Effector memory CD8-positive, alpha-beta T cell (primary cell): ENCODE results near the gene CAMK1D.
A peak's percentile ranks its signal among the peaks of the same experiment; 100 is the strongest.
"Not testable (repeated sequence)": the region's sequence is repeated elsewhere in the genome, so short reads cannot be mapped to it uniquely, and the experiment has no call there.

Experiments used
- ATAC-seq: fragments of 150-1000 bp; cut with Tn5 transposase; replicated peaks from 2 replicates; pipeline ENCODE4 v1.10.0; 2021; ENCODE audit warnings: mild to moderate bottlenecking, moderate library complexity
- DNase-seq, 3 experiments: peaks; one replicate each; pipeline ENCODE4 v3.0.0; 2021
- H3K27ac Mint-ChIP-seq, 2 donors: one replicate each; pipeline ENCODE4 v1.8.0; 2022; ENCODE audit warnings: mild to moderate bottlenecking in 2 of 2, mixed read lengths in 2 of 2, moderate library complexity in 2 of 2
- H3K27me3 Mint-ChIP-seq, 2 donors: one replicate each; pipeline ENCODE4 v1.8.0; 2022; ENCODE audit warnings: mixed read lengths in 2 of 2
- H3K36me3 Mint-ChIP-seq: one replicate; pipeline ENCODE4 v1.8.0; 2022; ENCODE audit warnings: mild to moderate bottlenecking, moderate library complexity, mixed read lengths; ENCODE audit not compliant: insufficient read depth
- H3K4me1 Mint-ChIP-seq, 2 donors: one replicate each; pipeline ENCODE4 v1.8.0; 2022; ENCODE audit warnings: low read depth in 2 of 2, mixed read lengths in 2 of 2
- H3K4me3 Mint-ChIP-seq, 2 donors: one replicate each; pipeline ENCODE4 v1.8.0; 2022; ENCODE audit warnings: mild to moderate bottlenecking in 2 of 2, mixed read lengths in 2 of 2, moderate library complexity in 2 of 2
- H3K9me3 Mint-ChIP-seq, 2 donors: one replicate each; pipeline ENCODE4 v1.8.0; 2022; ENCODE audit warnings: mixed read lengths in 2 of 2

CAMK1D gene

GRCh38 chr10:12419262-12419847, 70.0 kb downstream of the CAMK1D start:
- Mint-ChIP-seq H3K36me3 (peaks cover 2% of the 10 kb centered on the region), H3K27ac (peak overlapping the region; percentile 23 to 86), H3K4me1 (peaks cover 23 to 30% of the 10 kb centered on the region in 2 donors), H3K27me3 (no peaks in the 10 kb centered on the region), H3K4me3 (no peak overlapping the region), H3K9me3 (no peaks in the 10 kb centered on the region)
- peak in 1 of 3 experiments; percentile 12 for DNase-seq
- peak; percentile 69 for ATAC-seq

- Mint-ChIP-seq H3K9me3 (no peaks in the 10 kb centered on the region), H3K36me3 (peaks cover 4% of the 10 kb centered on the region), H3K4me1 (peaks cover 30 to 36% of the 10 kb centered on the region in 2 donors), H3K4me3 (no peak overlapping the region), H3K27me3 (no peaks in the 10 kb centered on the region), H3K27ac (peak overlapping the region in 1 of 2 donors; percentile 86)
- no peak for DNase-seq
- ATAC-seq, result no peak
Measured at GRCh38 chr10:12420530-12421120, 71.3 kb downstream of the CAMK1D start.

- peaks cover 30 to 36% of the 10 kb centered on the region in 2 donors for H3K4me1 Mint-ChIP-seq
- no peak overlapping the region for H3K4me3 Mint-ChIP-seq
- no peak for DNase-seq
Measured at GRCh38 chr10:12422189-12422588, 72.8 kb downstream of the CAMK1D start.

GRCh38 chr10:12423896-12424295, 74.5 kb downstream of the CAMK1D start:
- DNase-seq (no peak), ATAC-seq (no peak)
- H3K27ac Mint-ChIP-seq, result peak overlapping the region in 1 of 2 donors; percentile 68
- peaks cover 31 to 35% of the 10 kb centered on the region in 2 donors for H3K4me1 Mint-ChIP-seq
- H3K9me3 Mint-ChIP-seq, result no peaks in the 10 kb centered on the region
- no peaks in the 10 kb centered on the region for H3K27me3 Mint-ChIP-seq
- H3K36me3 Mint-ChIP-seq, result peaks cover 4% of the 10 kb centered on the region
- no peak overlapping the region for H3K4me3 Mint-ChIP-seq

More at GRCh38 chr10:12422189-12422588, 72.8 kb downstream of the CAMK1D start:
- Mint-ChIP-seq H3K9me3 (no peaks in the 10 kb centered on the region), H3K27ac (no peak overlapping the region), H3K36me3 (peaks cover 4% of the 10 kb centered on the region), H3K27me3 (no peaks in the 10 kb centered on the region)
- no peak for ATAC-seq

GRCh38 chr10:12427276-12427675, 77.9 kb downstream of the CAMK1D start:
- ATAC-seq (no peak), DNase-seq (no peak)
- Mint-ChIP-seq H3K27ac (no peak overlapping the region), H3K36me3 (peaks cover 4% of the 10 kb centered on the region), H3K27me3 (no peaks in the 10 kb centered on the region), H3K4me1 (peaks cover 25 to 30% of the 10 kb centered on the region in 2 donors), H3K9me3 (no peaks in the 10 kb centered on the region), H3K4me3 (no peak overlapping the region)

GRCh38 chr10:12428447-12429135, 79.2 kb downstream of the CAMK1D start:
- ATAC-seq (no peak), DNase-seq (no peak)
- Mint-ChIP-seq H3K9me3 (no peaks in the 10 kb centered on the region), H3K36me3 (peaks cover 4% of the 10 kb centered on the region), H3K27ac (peak overlapping the region; percentile 75 to 80), H3K4me3 (no peak overlapping the region), H3K4me1 (peaks cover 30 to 31% of the 10 kb centered on the region in 2 donors), H3K27me3 (no peaks in the 10 kb centered on the region)

- H3K27ac Mint-ChIP-seq, result no peak overlapping the region
Measured at GRCh38 chr10:12430406-12430982, 81.1 kb downstream of the CAMK1D start.

GRCh38 chr10:12431151-12432101, 82.1 kb downstream of the CAMK1D start:
- H3K4me1 Mint-ChIP-seq, result peaks cover 22 to 23% of the 10 kb centered on the region in 2 donors
- H3K4me3 Mint-ChIP-seq, result no peak overlapping the region
- H3K9me3 Mint-ChIP-seq, result no peaks in the 10 kb centered on the region
- DNase-seq (no peak), ATAC-seq (no peak)
- peak overlapping the region in 1 of 2 donors; percentile 18 for H3K27ac Mint-ChIP-seq
- no peaks in the 10 kb centered on the region for H3K27me3 Mint-ChIP-seq
- H3K36me3 Mint-ChIP-seq, result no peaks in the 10 kb centered on the region

More at GRCh38 chr10:12430406-12430982, 81.1 kb downstream of the CAMK1D start:
- ATAC-seq (no peak), DNase-seq (no peak)
- Mint-ChIP-seq H3K4me3 (no peak overlapping the region), H3K4me1 (peaks cover 19 to 23% of the 10 kb centered on the region in 2 donors), H3K36me3 (no peaks in the 10 kb centered on the region), H3K9me3 (no peaks in the 10 kb centered on the region), H3K27me3 (no peaks in the 10 kb centered on the region)

- no peak for DNase-seq
Measured at GRCh38 chr10:12432402-12433189, 83.2 kb downstream of the CAMK1D start.

GRCh38 chr10:12434277-12434676, 84.9 kb downstream of the CAMK1D start:
- Mint-ChIP-seq H3K9me3 (no peaks in the 10 kb centered on the region), H3K27ac (no peak overlapping the region), H3K36me3 (no peaks in the 10 kb centered on the region), H3K27me3 (no peaks in the 10 kb centered on the region), H3K4me1 (peaks cover 18 to 30% of the 10 kb centered on the region in 2 donors), H3K4me3 (no peak overlapping the region)
- no peak for ATAC-seq
- DNase-seq, result no peak

More at GRCh38 chr10:12432402-12433189, 83.2 kb downstream of the CAMK1D start:
- H3K4me1 Mint-ChIP-seq, result peaks cover 23 to 29% of the 10 kb centered on the region in 2 donors
- H3K27ac Mint-ChIP-seq, result peak overlapping the region in 1 of 2 donors; percentile 59
- no peak for ATAC-seq
- H3K36me3 Mint-ChIP-seq, result no peaks in the 10 kb centered on the region
- H3K9me3 Mint-ChIP-seq, result no peaks in the 10 kb centered on the region
- no peak overlapping the region for H3K4me3 Mint-ChIP-seq
- H3K27me3 Mint-ChIP-seq, result no peaks in the 10 kb centered on the region

GRCh38 chr10:12434677-12435076, 85.3 kb downstream of the CAMK1D start:
- not testable (repeated sequence) for H3K36me3 Mint-ChIP-seq, H3K4me3 Mint-ChIP-seq, ATAC-seq, H3K27ac Mint-ChIP-seq, DNase-seq, H3K9me3 Mint-ChIP-seq, H3K27me3 Mint-ChIP-seq
- H3K4me1 Mint-ChIP-seq, result peaks cover 18 to 32% of the 10 kb centered on the region in 2 donors

- Mint-ChIP-seq H3K4me1 (peaks cover 14 to 34% of the 10 kb centered on the region in 2 donors), H3K27ac (no peak overlapping the region)
Measured at GRCh38 chr10:12435348-12435747, 86.0 kb downstream of the CAMK1D start.

More at GRCh38 chr10:12435348-12435747, 86.0 kb downstream of the CAMK1D start:
- DNase-seq (no peak), ATAC-seq (no peak)
- Mint-ChIP-seq H3K36me3 (no peaks in the 10 kb centered on the region), H3K9me3 (no peaks in the 10 kb centered on the region), H3K4me3 (no peak overlapping the region), H3K27me3 (no peaks in the 10 kb centered on the region)
